K562 (cell line): ENCODE results near the gene SLC16A5.

ENCODE experiments used
- ATF3 ChIP-seq, 2 experiments: fragments of 450-650 bp in 1 of 2; sonication (generic) in 1 of 2; formaldehyde crosslinking in 1 of 2; IDR thresholded peaks in 1 of 2; conservative IDR thresholded peaks in 1 of 2; 2 replicates each; pipeline versions ENCODE4 v1.6.1 to v1.8.1; 2016 to 2023; ENCODE audit warnings: mild to moderate bottlenecking in 2 of 2, moderate library complexity in 2 of 2, inconsistent platforms in 1 of 2, missing genetic modification reagents in 1 of 2
- CTCF ChIP-seq, 3 experiments: IDR thresholded peaks in 2 of 3; conservative IDR thresholded peaks in 1 of 3; 2 replicates each; pipeline ENCODE4 v1.5.1; 2011 to 2012; ENCODE audit warnings: low read length in 3 of 3, mild to moderate bottlenecking in 3 of 3, control low read depth in 2 of 3, improper control_type of control experiment in 1 of 3, inconsistent platforms in 1 of 3, low read depth in 1 of 3, mixed read lengths in 1 of 3, moderate library complexity in 1 of 3; ENCODE audit not compliant: insufficient read depth in 2 of 3
- MEF2D ChIP-seq: conservative IDR thresholded peaks from 2 replicates; pipeline ENCODE4 v1.6.1; 2016; ENCODE audit warnings: low read depth, missing genetic modification characterization, missing compliant biosample characterization
- MLX ChIP-seq, 2 experiments: fragments of 450-650 bp in 1 of 2; sonication (generic) in 1 of 2; formaldehyde crosslinking; conservative IDR thresholded peaks; 2 replicates each; pipeline versions ENCODE4 v1.4.0 to v1.8.1; 2020 to 2022; ENCODE audit warnings: mild to moderate bottlenecking in 1 of 2, missing genetic modification reagents in 1 of 2
- NCOR1 ChIP-seq: fragments of 450-650 bp; IDR thresholded peaks from 2 replicates; pipeline ENCODE4 v1.6.1; 2016; ENCODE audit warnings: mild to moderate bottlenecking, moderate library complexity
- NFIC ChIP-seq: fragments of 450-650 bp; IDR thresholded peaks from 2 replicates; pipeline ENCODE4 v1.6.1; 2017; ENCODE audit warnings: mild to moderate bottlenecking, inconsistent platforms
- RAD21 ChIP-seq, 2 experiments: fragments of 250-450 bp in 1 of 2; fragments of 450-650 bp in 1 of 2; sonication (Bioruptor Pico) in 1 of 2; formaldehyde crosslinking in 1 of 2; IDR thresholded peaks in 1 of 2; conservative IDR thresholded peaks in 1 of 2; 2 replicates each; pipeline versions ENCODE4 v1.4.0 to v1.8.0; 2020 to 2022; ENCODE audit warnings: mild to moderate bottlenecking in 2 of 2, moderate library complexity in 1 of 2
- SMARCB1 ChIP-seq: IDR thresholded peaks from 2 replicates; pipeline ENCODE4 v1.6.1; 2011; ENCODE audit warnings: improper control_type of control experiment, low read depth; ENCODE audit not compliant: insufficient read length
- SNAPC5 ChIP-seq: fragments of 250-450 bp; sonication (Bioruptor Pico); IDR thresholded peaks from 2 replicates; pipeline ENCODE4 v1.8.0; 2021; ENCODE audit warnings: moderate library complexity, mild to moderate bottlenecking, inconsistent platforms

GRCh38 chr17:75041656-75042280, 46.0 kb upstream of the SLC16A5 start:
- TF ChIP-seq CTCF (IDR thresholded peaks at IDR 0.05 in 2 of 3, conservative IDR thresholded peaks at IDR 0.05 in 1 of 3; ENCODE audit: insufficient read depth in 2 of 3, low read depth in 1 of 3, low read length in 3 of 3) (no peak), ATF3 (IDR thresholded peaks at IDR 0.05) (no peak), ATF3 (CRISPR knock-in tag; conservative IDR thresholded peaks at IDR 0.05) (no peak), MEF2D (tag) (no peak), SMARCB1 (no peak), MLX (CRISPR knock-in tag; conservative IDR thresholded peaks at IDR 0.05) (no peak), NCOR1 (no peak), SNAPC5 (CRISPR knock-in tag) (no peak), RAD21 (CRISPR knock-in tag; conservative IDR thresholded peaks at IDR 0.05 in 1 of 2, IDR thresholded peaks at IDR 0.05 in 1 of 2) (no peak), NFIC (no peak)
